Muscle layer of duodenum (tissue), 2 donors: Measurements from ENCODE around the gene NTNG2.

ENCODE experiments used
- H3K27ac ChIP-seq: one replicate; pipeline ENCODE4 v1.7.0; 2013; ENCODE audit warnings: mild to moderate bottlenecking, low read length
- H3K27me3 ChIP-seq: one replicate; pipeline ENCODE4 v1.7.0; 2013; ENCODE audit warnings: low read depth, mild to moderate bottlenecking, control low read depth, low read length
- H3K36me3 ChIP-seq, 2 donors: one replicate each; pipeline ENCODE4 v1.7.0; 2013; ENCODE audit warnings: low read length in 2 of 2, control low read depth in 1 of 2, mild to moderate bottlenecking in 1 of 2; ENCODE audit not compliant: insufficient read depth in 2 of 2, control insufficient read depth in 1 of 2
- H3K4me1 ChIP-seq, 2 donors: one replicate each; pipeline ENCODE4 v1.7.0; 2013; ENCODE audit warnings: low read length in 2 of 2, mild to moderate bottlenecking in 2 of 2, control low read depth in 1 of 2, moderate library complexity in 1 of 2; ENCODE audit not compliant: insufficient read depth in 2 of 2, control insufficient read depth in 1 of 2
- H3K4me3 ChIP-seq, 2 donors: one replicate each; pipeline ENCODE4 v1.7.0; 2013; ENCODE audit warnings: low read length in 2 of 2, low read depth in 1 of 2, mild to moderate bottlenecking in 1 of 2
- H3K9me3 ChIP-seq, 2 donors: one replicate each; pipeline ENCODE4 v1.7.0; 2013; ENCODE audit warnings: low read length in 2 of 2, control low read depth in 1 of 2, mild to moderate bottlenecking in 1 of 2; ENCODE audit not compliant: control insufficient read depth in 1 of 2
- donor health status: healthy.

NTNG2 gene

DNA sequence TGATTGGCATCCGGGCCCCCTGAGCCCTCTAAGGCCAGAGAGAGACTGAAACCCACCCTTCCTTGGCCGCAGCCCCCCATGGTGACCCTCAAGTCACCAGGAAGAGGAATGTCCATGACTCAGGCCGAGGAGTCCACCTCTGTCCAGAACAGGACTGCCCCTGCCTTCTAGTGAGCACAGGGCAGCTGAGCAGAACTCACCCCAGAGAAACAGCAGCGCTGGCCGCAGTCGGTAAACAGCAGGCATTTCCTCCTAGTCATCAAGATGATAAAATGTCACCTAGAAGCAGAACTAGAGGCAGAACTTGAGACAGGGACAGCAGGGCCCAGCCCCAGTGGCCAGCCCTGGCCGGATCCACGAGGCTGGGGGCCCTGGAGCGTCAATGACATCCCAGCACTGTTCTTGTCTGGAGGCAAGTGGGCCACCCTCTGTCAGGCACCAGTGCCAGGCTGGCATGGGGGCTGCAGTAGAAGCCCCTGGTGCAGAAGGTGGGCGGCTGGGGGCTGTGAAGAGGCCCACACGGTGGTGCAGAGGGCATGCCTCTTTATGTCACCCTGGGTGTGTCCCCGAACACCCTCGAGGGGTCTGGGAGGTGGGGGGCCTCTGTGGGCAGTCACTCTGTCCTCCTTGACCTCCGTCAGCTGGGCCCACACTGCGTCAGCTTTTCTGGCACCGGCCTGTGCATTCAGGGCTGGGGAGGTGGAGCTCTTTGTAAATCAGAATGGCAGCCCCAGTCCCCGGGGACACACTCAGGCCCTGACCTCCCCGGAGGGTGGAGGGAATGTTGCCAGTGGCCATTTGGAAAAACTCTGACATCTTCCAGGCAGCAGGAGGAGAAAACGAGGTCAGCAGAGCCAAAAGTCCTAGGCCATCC lies 83.0 kb downstream of the NTNG2 start:
- H3K4me1 ChIP-seq: peaks cover 0 to 22% of the 10 kb centered on the region in 2 donors
- H3K27me3 ChIP-seq: peaks cover 5% of the 10 kb centered on the region
- H3K36me3 ChIP-seq: no peaks in the 10 kb centered on the region
- H3K27ac ChIP-seq: no peak overlapping the region
- no peaks in the 10 kb centered on the region for H3K9me3 ChIP-seq
- H3K4me3 ChIP-seq: no peak overlapping the region

DNA sequence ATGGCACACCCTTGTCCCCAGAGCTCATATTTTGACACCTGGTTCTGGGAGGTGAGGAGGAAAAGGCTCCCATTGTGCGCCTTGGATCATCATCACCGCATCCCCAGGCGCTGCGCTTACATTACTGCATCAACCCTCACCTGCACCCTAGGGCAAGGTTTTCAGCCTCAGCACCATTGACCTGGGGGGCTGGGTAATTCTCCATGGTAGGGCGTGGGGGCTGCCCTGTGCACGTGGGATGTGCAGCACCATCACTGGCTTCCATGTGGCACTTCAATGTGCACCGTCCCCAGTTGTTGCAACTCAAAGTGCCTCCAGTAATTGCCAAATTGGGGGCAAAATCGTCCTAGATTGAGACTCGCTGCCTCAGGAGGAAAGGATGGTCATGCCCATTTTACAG lies 83.6 kb downstream of the NTNG2 start:
- peaks cover 5% of the 10 kb centered on the region for H3K27me3 ChIP-seq
- no peaks in the 10 kb centered on the region for H3K9me3 ChIP-seq
- no peak overlapping the region for H3K27ac ChIP-seq
- H3K4me3 ChIP-seq: no peak overlapping the region
- peaks cover 0 to 20% of the 10 kb centered on the region in 2 donors for H3K4me1 ChIP-seq
- no peaks in the 10 kb centered on the region for H3K36me3 ChIP-seq

GRCh38 chr9:132247942-132248341 lies 86.1 kb downstream of the NTNG2 start:
- Histone ChIP-seq H3K27ac (no peak overlapping the region), H3K36me3 (no peaks in the 10 kb centered on the region), H3K4me1 (peaks cover 0 to 3% of the 10 kb centered on the region in 2 donors), H3K9me3 (peaks cover 0 to 6% of the 10 kb centered on the region in 2 donors), H3K4me3 (no peak overlapping the region), H3K27me3 (peaks cover 5% of the 10 kb centered on the region)

DNA sequence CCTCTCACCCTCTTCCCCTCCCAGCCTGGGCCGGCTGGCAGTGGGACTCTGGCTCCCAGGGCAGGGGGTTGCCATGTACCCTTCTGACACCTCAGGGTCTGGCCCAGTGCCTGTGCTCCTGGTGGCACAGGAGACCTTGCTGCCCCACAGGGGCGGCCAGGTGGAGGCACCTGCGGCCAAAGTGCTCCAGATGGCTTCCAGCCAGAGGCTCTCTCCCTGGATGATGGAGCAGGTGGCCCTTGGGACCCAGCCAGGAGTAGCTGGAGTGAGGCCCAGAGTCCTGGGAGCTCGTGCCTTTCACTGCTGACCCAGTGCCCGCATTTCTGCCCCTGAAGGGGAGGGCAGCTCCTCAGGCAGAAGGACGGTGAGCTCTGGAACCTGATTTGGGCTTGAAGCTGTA lies 87.3 kb downstream of the NTNG2 start:
- no peak overlapping the region for H3K27ac ChIP-seq
- peaks cover 0 to 6% of the 10 kb centered on the region in 2 donors for H3K9me3 ChIP-seq
- H3K27me3 ChIP-seq: peaks cover 5% of the 10 kb centered on the region
- H3K36me3 ChIP-seq: no peaks in the 10 kb centered on the region
- no peaks in the 10 kb centered on the region for H3K4me1 ChIP-seq
- H3K4me3 ChIP-seq: no peak overlapping the region

GRCh38 chr9:132249690-132250089 lies 87.8 kb downstream of the NTNG2 start:
- H3K36me3 ChIP-seq: no peaks in the 10 kb centered on the region
- H3K27ac ChIP-seq: no peak overlapping the region
- no peaks in the 10 kb centered on the region for H3K4me1 ChIP-seq
- no peak overlapping the region for H3K4me3 ChIP-seq
- peaks cover 5% of the 10 kb centered on the region for H3K27me3 ChIP-seq
- peaks cover 0 to 6% of the 10 kb centered on the region in 2 donors for H3K9me3 ChIP-seq

- Histone ChIP-seq H3K36me3 (no peaks in the 10 kb centered on the region), H3K9me3 (peaks cover 0 to 6% of the 10 kb centered on the region in 2 donors), H3K4me3 (no peak overlapping the region), H3K27me3 (peaks cover 2% of the 10 kb centered on the region), H3K4me1 (no peaks in the 10 kb centered on the region), H3K27ac (no peak overlapping the region)
Measured at GRCh38 chr9:132250324-132251262, 88.7 kb downstream of the NTNG2 start.

- Histone ChIP-seq H3K27me3 (no peaks in the 10 kb centered on the region), H3K27ac (no peak overlapping the region), H3K4me1 (peaks cover 0 to 8% of the 10 kb centered on the region in 2 donors), H3K9me3 (no peaks in the 10 kb centered on the region), H3K36me3 (peaks cover 36 to 37% of the 10 kb centered on the region in 2 donors), H3K4me3 (no peak overlapping the region)
Measured at GRCh38 chr9:132260846-132261245, 99.0 kb downstream of the NTNG2 start.

- Histone ChIP-seq H3K27me3 (no peaks in the 10 kb centered on the region), H3K36me3 (peaks cover 60 to 64% of the 10 kb centered on the region in 2 donors), H3K4me1 (no peaks in the 10 kb centered on the region)
Measured at GRCh38 chr9:132266017-132266416, 104.2 kb downstream of the NTNG2 start.

GRCh38 chr9:132267660-132268059 lies 105.8 kb downstream of the NTNG2 start:
- H3K27me3 ChIP-seq: no peaks in the 10 kb centered on the region
- H3K9me3 ChIP-seq: no peaks in the 10 kb centered on the region
- H3K4me3 ChIP-seq: no peak overlapping the region
- no peak overlapping the region for H3K27ac ChIP-seq
- no peaks in the 10 kb centered on the region for H3K4me1 ChIP-seq
- H3K36me3 ChIP-seq: peaks cover 58 to 60% of the 10 kb centered on the region in 2 donors

More at GRCh38 chr9:132266017-132266416, 104.2 kb downstream of the NTNG2 start:
- H3K27ac ChIP-seq: no peak overlapping the region
- no peak overlapping the region for H3K4me3 ChIP-seq
- H3K9me3 ChIP-seq: no peaks in the 10 kb centered on the region

GRCh38 chr9:132268725-132269352 lies 107.0 kb downstream of the NTNG2 start:
- H3K36me3 ChIP-seq: peaks cover 58 to 60% of the 10 kb centered on the region in 2 donors
- no peak overlapping the region for H3K4me3 ChIP-seq
- no peak overlapping the region for H3K27ac ChIP-seq
- H3K27me3 ChIP-seq: no peaks in the 10 kb centered on the region
- no peaks in the 10 kb centered on the region for H3K9me3 ChIP-seq
- no peaks in the 10 kb centered on the region for H3K4me1 ChIP-seq
